ENCODE data around the gene ANGEL1. TPM values are rescaled to one million over a fixed set of nuclear protein-coding genes. Genes with fewer than 3 reads are reported as not detected.
A peak's percentile ranks its signal among the peaks of the same experiment; 100 is the strongest.

Gene ANGEL1
- total RNA-seq, 1 donor from 2014 or later: 38.8 TPM

- H3K4me3 Mint-ChIP-seq: peak overlapping the region; percentile 35
- peak overlapping the region; percentile 62 for H3K27ac Mint-ChIP-seq (ENCODE audit: unreplicated experiment)
- H3K36me3 Mint-ChIP-seq (ENCODE audit: low read depth): peaks cover 17% of the 10 kb centered on the region
- H3K4me1 Mint-ChIP-seq: peaks cover 15% of the 10 kb centered on the region
- no peak for DNase-seq (ENCODE audit: low read depth, low spot score)
- TF ChIP-seq CTCF (conservative IDR thresholded peaks at IDR 0.05): no peak
- peaks cover 2% of the 10 kb centered on the region for H3K27me3 Mint-ChIP-seq (ENCODE audit: low read depth)
- H3K9me3 Mint-ChIP-seq: no peaks in the 10 kb centered on the region
Observed at GRCh38 chr14:76782115-76782884, 30.4 kb downstream of the ANGEL1 start.

GRCh38 chr14:76781648-76782051 lies 31.0 kb downstream of the ANGEL1 start:
- H3K4me1 Mint-ChIP-seq: peaks cover 21% of the 10 kb centered on the region
- H3K27me3 Mint-ChIP-seq (ENCODE audit: low read depth): peaks cover 2% of the 10 kb centered on the region
- no peak for DNase-seq (ENCODE audit: low read depth, low spot score)
- TF ChIP-seq CTCF (conservative IDR thresholded peaks at IDR 0.05): no peak
- H3K36me3 Mint-ChIP-seq (ENCODE audit: low read depth): peaks cover 11% of the 10 kb centered on the region
- no peaks in the 10 kb centered on the region for H3K9me3 Mint-ChIP-seq
- no peak overlapping the region for H3K4me3 Mint-ChIP-seq
- H3K27ac Mint-ChIP-seq (ENCODE audit: unreplicated experiment): no peak overlapping the region

GRCh38 chr14:76780875-76781647 lies 31.6 kb downstream of the ANGEL1 start:
- Mint-ChIP-seq H3K4me3 (no peak overlapping the region), H3K9me3 (no peaks in the 10 kb centered on the region), H3K4me1 (peaks cover 26% of the 10 kb centered on the region), H3K27me3 (ENCODE audit: low read depth) (peaks cover 2% of the 10 kb centered on the region), H3K27ac (ENCODE audit: unreplicated experiment) (peak overlapping the region; percentile 43), H3K36me3 (ENCODE audit: low read depth) (peaks cover 11% of the 10 kb centered on the region)
- no peak for TF ChIP-seq CTCF (conservative IDR thresholded peaks at IDR 0.05)
- no peak for DNase-seq (ENCODE audit: low read depth, low spot score)

- Mint-ChIP-seq H3K27me3 (ENCODE audit: low read depth) (peaks cover 2% of the 10 kb centered on the region), H3K4me3 (peak overlapping the region; percentile 35), H3K27ac (ENCODE audit: unreplicated experiment) (no peak overlapping the region), H3K4me1 (peaks cover 26% of the 10 kb centered on the region), H3K36me3 (ENCODE audit: low read depth) (peaks cover 11% of the 10 kb centered on the region), H3K9me3 (no peaks in the 10 kb centered on the region)
- no peak for TF ChIP-seq CTCF (conservative IDR thresholded peaks at IDR 0.05)
- DNase-seq (ENCODE audit: low read depth, low spot score): no peak
Observed at GRCh38 chr14:76780360-76780759, 32.3 kb downstream of the ANGEL1 start.

- H3K27me3 Mint-ChIP-seq (ENCODE audit: low read depth): peaks cover 2% of the 10 kb centered on the region
- H3K27ac Mint-ChIP-seq (ENCODE audit: unreplicated experiment): peak overlapping the region; percentile 90
- H3K36me3 Mint-ChIP-seq (ENCODE audit: low read depth): peaks cover 12% of the 10 kb centered on the region
Observed at GRCh38 chr14:76780058-76780345, 32.7 kb downstream of the ANGEL1 start.

More at GRCh38 chr14:76780058-76780345, 32.7 kb downstream of the ANGEL1 start:
- Mint-ChIP-seq H3K9me3 (no peaks in the 10 kb centered on the region), H3K4me1 (peaks cover 27% of the 10 kb centered on the region), H3K4me3 (peak overlapping the region; percentile 35)
- DNase-seq (ENCODE audit: low read depth, low spot score): no peak
- TF ChIP-seq CTCF (conservative IDR thresholded peaks at IDR 0.05): no peak
